A673 (cell line): ENCODE results near the gene PRIMPOL.

ENCODE experiments used
- CTCF ChIP-seq: fragments of 300-800, 200-600 bp; sonication (generic); conservative IDR thresholded peaks from 2 replicates; pipeline ENCODE4 v1.5.1; 2017; ENCODE audit warnings: low read depth, mild to moderate bottlenecking, antibody characterized with exemption, low read length, moderate library complexity, mixed read lengths
- EZH2 ChIP-seq: fragments of 200-600 bp; sonication (generic); IDR thresholded peaks from 2 replicates; pipeline ENCODE4 v1.6.1; 2017; ENCODE audit warnings: borderline replicate concordance, low read depth, mild to moderate bottlenecking, mixed read lengths, antibody characterized with exemption, low read length; ENCODE audit not compliant: poor library complexity, severe bottlenecking

- no peak for TF ChIP-seq CTCF
- TF ChIP-seq EZH2, result no peak
These were observed 21.4 kb upstream of the PRIMPOL start for GRCh38 chr4:184628103-184628502.
